B cell (primary cell): ENCODE measurements around the gene CDKN1B. TPM values are rescaled to one million over a fixed set of nuclear protein-coding genes. Genes with fewer than 3 reads are reported as not detected.

Experiments used
- ATAC-seq: fragments of 200-7000 bp; cut with Tn5 transposase; one replicate; pipeline ENCODE4 v1.10.0; 2021; ENCODE audit warnings: low read depth, mild to moderate bottlenecking, moderate number of reproducible peaks, moderate library complexity
- CTCF ChIA-PET: fragments of 350-600 bp; sonication (Branson Sonifier 250); formaldehyde crosslinking; loops from one replicate; lab custom pipeline; 2021; ENCODE audit warnings: antibody characterized with exemption, inconsistent platforms; lab: Charles Lee
- POLR2A ChIA-PET: fragments of 350-600 bp; sonication (Branson Sonifier 250); formaldehyde crosslinking; loops from one replicate; lab custom pipeline; 2021; ENCODE audit warnings: antibody characterized with exemption; lab: Charles Lee
- DNase-seq: peaks from one replicate; pipeline ENCODE4 v3.0.0; 2013
- H2AFZ ChIP-seq: 2 replicates; pipeline ENCODE4 v1.6.1; 2012; ENCODE audit warnings: mild to moderate bottlenecking, low read depth, low read length; ENCODE audit not compliant: insufficient read depth, poor library complexity, severe bottlenecking
- H3K27ac ChIP-seq, 2 donors: 1 replicate in 1 of 2; 2 replicates in 1 of 2; pipeline ENCODE4 v1.5.1; 2012 to 2013; ENCODE audit warnings: low read length in 2 of 2, mild to moderate bottlenecking in 2 of 2, moderate library complexity in 1 of 2
- H3K27me3 ChIP-seq, 4 experiments: fragments of 200-600 bp in 1 of 4; sonication (generic) in 1 of 4; replicated peaks in 1 of 4; 1 replicate in 2 of 4; 2 replicates in 2 of 4; pipeline versions ENCODE4 v1.6.1 to v1.7.0; 2013 to 2016; ENCODE audit warnings: low read length in 3 of 4, mild to moderate bottlenecking in 2 of 4, mixed read lengths in 1 of 4, moderate library complexity in 1 of 4; ENCODE audit not compliant: insufficient read depth in 4 of 4, control insufficient read depth in 3 of 4; ENCODE audit errors: control extremely low read depth in 1 of 4
- H3K36me3 ChIP-seq, 2 experiments: replicated peaks in 1 of 2; 1 replicate in 1 of 2; 2 replicates in 1 of 2; pipeline versions ENCODE4 v1.6.1 to v1.7.1; 2013; ENCODE audit warnings: low read length in 1 of 2; ENCODE audit not compliant: insufficient read depth in 2 of 2, control insufficient read depth in 1 of 2; ENCODE audit errors: control extremely low read depth in 1 of 2, extremely low read depth in 1 of 2
- H3K4me1 ChIP-seq, 2 donors: fragments of 200-600 bp in 1 of 2; sonication (generic) in 1 of 2; 1 replicate in 1 of 2; 2 replicates in 1 of 2; pipeline versions ENCODE4 v1.5.1 to v1.6.1; 2013 to 2017; ENCODE audit warnings: low read length in 2 of 2; ENCODE audit not compliant: control insufficient read depth in 2 of 2, insufficient read depth in 2 of 2
- H3K4me2 ChIP-seq: replicated peaks from 2 replicates; pipeline ENCODE3; 2012; ENCODE audit warnings: mild to moderate bottlenecking, low read depth, low read length; ENCODE audit not compliant: poor library complexity, severe bottlenecking
- H3K4me3 ChIP-seq, 5 experiments: fragments of 200-600 bp in 1 of 5; sonication (generic) in 1 of 5; 1 replicate in 3 of 5; 2 replicates in 2 of 5; pipeline versions ENCODE4 v1.5.1 to v1.7.0; 2011 to 2016; ENCODE audit warnings: low read length in 4 of 5, mild to moderate bottlenecking in 4 of 5, low read depth in 2 of 5, control low read depth in 1 of 5, moderate library complexity in 1 of 5; ENCODE audit not compliant: insufficient read depth in 1 of 5; ENCODE audit errors: control extremely low read depth in 1 of 5, extremely low read depth in 1 of 5
- H3K79me2 ChIP-seq: fragments of 200-600 bp; sonication (generic); one replicate; pipeline ENCODE4 v1.6.0; 2016; ENCODE audit warnings: low read length; ENCODE audit not compliant: control insufficient read depth, insufficient read depth
- H3K9ac ChIP-seq: fragments of 200-600 bp; sonication (generic); 2 replicates; pipeline ENCODE4 v1.6.1; 2017; ENCODE audit warnings: mild to moderate bottlenecking, low read length, moderate library complexity
- H3K9me3 ChIP-seq, 3 donors: one replicate each; pipeline versions ENCODE4 v1.6.1 to v1.7.1; 2013; ENCODE audit warnings: low read length in 2 of 3; ENCODE audit not compliant: control insufficient read depth in 2 of 3, insufficient read depth in 1 of 3; ENCODE audit errors: control extremely low read depth in 1 of 3
- H4K20me1 ChIP-seq: 2 replicates; pipeline ENCODE4 v1.6.0; 2012; ENCODE audit warnings: mild to moderate bottlenecking, low read length; ENCODE audit not compliant: insufficient read depth, control insufficient read depth, poor library complexity, severe bottlenecking
- H3K27ac Mint-ChIP-seq: one replicate; pipeline ENCODE4 v1.8.0; 2021; ENCODE audit warnings: mixed read lengths
- H3K27me3 Mint-ChIP-seq: one replicate; pipeline ENCODE4 v1.8.0; 2021; ENCODE audit warnings: mixed read lengths
- H3K4me1 Mint-ChIP-seq: one replicate; pipeline ENCODE4 v1.8.0; 2021; ENCODE audit warnings: mixed read lengths
- H3K4me3 Mint-ChIP-seq: one replicate; pipeline ENCODE4 v1.8.0; 2021; ENCODE audit warnings: mixed read lengths
- H3K9me3 Mint-ChIP-seq: one replicate; pipeline ENCODE4 v1.8.0; 2022; ENCODE audit warnings: mixed read lengths; ENCODE audit not compliant: insufficient read depth
- CTCF ChIP-seq: fragments of 200-600 bp; IDR thresholded peaks from one replicate; pipeline ENCODE4 v1.8.0; 2022; ENCODE audit warnings: antibody characterized with exemption, mild to moderate bottlenecking
- EZH2 ChIP-seq: IDR thresholded peaks from 2 replicates; pipeline ENCODE4 v1.6.1; 2012; ENCODE audit warnings: borderline replicate concordance, low read depth, mild to moderate bottlenecking, moderate library complexity, low read length; ENCODE audit not compliant: insufficient read depth, poor library complexity, severe bottlenecking
- WGBS: methylation state at CpG from one replicate; pipeline ENCODE4 v1.1.5; 2013; ENCODE audit warnings: missing lambda C conversion rate; ENCODE audit not compliant: insufficient coverage; 5-methylcytosine and 5-hydroxymethylcytosine counted together
- intact Hi-C: fragments of 100-400 bp; cut with micrococcal nuclease; formaldehyde crosslinking; loops from one replicate; pipeline ENCODE4 v1.10.0; 2022
- polyA plus RNA-seq: library from polyadenylated mRNA; depleted of rRNA; stranded (reverse); fragments of >200 nt; gene quantifications from 2 replicates; pipeline ENCODE4 v1.2.3, GENCODE V29; 2012
- total RNA-seq, 2 donors: library from RNA; stranded (reverse); fragments of 120-200 nt in 1 of 2; gene quantifications; 1 replicate in 1 of 2; 2 replicates in 1 of 2; pipeline versions ENCODE4 v1.2.3 to v1.2.4, GENCODE V29; 2013 to 2022

The CDKN1B gene
- total and polyA plus RNA-seq, 2 donors (not counting 1 experiment from before 2014, with no cell fraction given): 77.4 to 149 TPM

DNA sequence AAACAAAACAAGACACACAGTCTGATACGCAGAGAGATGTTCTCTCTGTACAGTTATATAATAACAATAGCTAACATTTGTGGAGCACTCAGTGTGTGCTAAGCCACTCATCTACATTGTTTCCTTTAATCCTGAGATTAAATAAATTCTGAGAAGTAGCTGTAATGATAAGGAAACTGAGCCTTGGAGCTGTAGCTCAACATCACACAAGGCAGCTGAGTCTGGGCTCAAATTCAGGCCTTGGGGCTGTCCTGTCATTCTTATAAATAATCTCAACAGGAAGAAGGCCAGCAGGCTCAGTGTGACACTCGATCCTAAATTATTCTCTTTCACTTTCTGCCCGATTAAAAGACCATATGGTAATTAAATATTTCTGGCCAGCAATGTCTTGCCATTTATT lies 24.5 kb downstream of the CDKN1B start:
- Histone ChIP-seq H3K79me2 (peaks cover 60% of the 10 kb centered on the region), H3K27ac (no peak overlapping the region), H3K27me3 (no peaks in the 10 kb centered on the region), H3K4me1 (peaks cover 3 to 6% of the 10 kb centered on the region in 2 donors), H3K9ac (no peak overlapping the region), H3K4me2 (no peak overlapping the region), H4K20me1 (no peaks in the 10 kb centered on the region), H3K4me3 (no peak overlapping the region), H3K36me3 (peaks cover 0 to 4% of the 10 kb centered on the region in 2 experiments), H3K9me3 (no peaks in the 10 kb centered on the region), H2AFZ (no peak overlapping the region)
- CTCF ChIA-PET: interaction anchor here (1.7 to 2.5 kb wide), 3 partner anchors 36 to 365 kb away, joined by 5 to 11 read pairs (median 9); no protein-coding TSS in a partner anchor
- intact Hi-C loops: no loop called here
- Mint-ChIP-seq H3K9me3 (no peaks in the 10 kb centered on the region), H3K4me3 (no peak overlapping the region), H3K4me1 (peaks cover 12% of the 10 kb centered on the region), H3K27me3 (no peaks in the 10 kb centered on the region), H3K27ac (no peak overlapping the region)
- no peak for ATAC-seq
- WGBS: no CpG with 5 or more reads among the region's 3 CpGs
- TF ChIP-seq CTCF (no peak), EZH2 (no peak)
- POLR2A ChIA-PET: no interaction called here
- DNase-seq: no peak

- Mint-ChIP-seq H3K27ac (no peak overlapping the region), H3K4me3 (no peak overlapping the region), H3K9me3 (no peaks in the 10 kb centered on the region), H3K27me3 (no peaks in the 10 kb centered on the region), H3K4me1 (peaks cover 3% of the 10 kb centered on the region)
- TF ChIP-seq CTCF: no peak
- TF ChIP-seq EZH2: no peak
- no peak for DNase-seq
- Histone ChIP-seq H3K4me1 (no peaks in the 10 kb centered on the region), H2AFZ (no peak overlapping the region), H3K4me3 (no peak overlapping the region), H3K79me2 (peaks cover 39% of the 10 kb centered on the region), H3K27me3 (no peaks in the 10 kb centered on the region), H3K27ac (no peak overlapping the region), H3K4me2 (no peak overlapping the region), H3K9ac (no peak overlapping the region), H3K9me3 (no peaks in the 10 kb centered on the region), H3K36me3 (peaks cover 0 to 4% of the 10 kb centered on the region in 2 experiments), H4K20me1 (no peaks in the 10 kb centered on the region)
- CTCF ChIA-PET: interaction anchor here (0.7 to 2.8 kb wide), 2 partner anchors 8 to 22 kb away, joined by 3 to 10 read pairs; no protein-coding TSS in a partner anchor
- WGBS: 100% methylated on average over 2 of the region's 8 CpGs
- intact Hi-C loops: no loop called here
- POLR2A ChIA-PET: no interaction called here
- no peak for ATAC-seq
Observed at GRCh38 chr12:12744546-12745305, 27.6 kb downstream of the CDKN1B start.
